Ramos (cell line): ENCODE results near the gene ASB9.
"Not testable (repeated sequence)": the region's sequence is repeated elsewhere in the genome, so short reads cannot be mapped to it uniquely, and the experiment has no call there.

ENCODE experiments used
- in situ Hi-C: fragments of 300-500 bp; cut with MboI; formaldehyde crosslinking; loops from one replicate; pipeline ENCODE4 v1.14.3; 2022; ENCODE audit warnings: low sequenced_read_pairs; ENCODE audit not compliant: unreplicated experiment

Gene ASB9, protein sequence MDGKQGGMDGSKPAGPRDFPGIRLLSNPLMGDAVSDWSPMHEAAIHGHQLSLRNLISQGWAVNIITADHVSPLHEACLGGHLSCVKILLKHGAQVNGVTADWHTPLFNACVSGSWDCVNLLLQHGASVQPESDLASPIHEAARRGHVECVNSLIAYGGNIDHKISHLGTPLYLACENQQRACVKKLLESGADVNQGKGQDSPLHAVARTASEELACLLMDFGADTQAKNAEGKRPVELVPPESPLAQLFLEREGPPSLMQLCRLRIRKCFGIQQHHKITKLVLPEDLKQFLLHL

DNA sequence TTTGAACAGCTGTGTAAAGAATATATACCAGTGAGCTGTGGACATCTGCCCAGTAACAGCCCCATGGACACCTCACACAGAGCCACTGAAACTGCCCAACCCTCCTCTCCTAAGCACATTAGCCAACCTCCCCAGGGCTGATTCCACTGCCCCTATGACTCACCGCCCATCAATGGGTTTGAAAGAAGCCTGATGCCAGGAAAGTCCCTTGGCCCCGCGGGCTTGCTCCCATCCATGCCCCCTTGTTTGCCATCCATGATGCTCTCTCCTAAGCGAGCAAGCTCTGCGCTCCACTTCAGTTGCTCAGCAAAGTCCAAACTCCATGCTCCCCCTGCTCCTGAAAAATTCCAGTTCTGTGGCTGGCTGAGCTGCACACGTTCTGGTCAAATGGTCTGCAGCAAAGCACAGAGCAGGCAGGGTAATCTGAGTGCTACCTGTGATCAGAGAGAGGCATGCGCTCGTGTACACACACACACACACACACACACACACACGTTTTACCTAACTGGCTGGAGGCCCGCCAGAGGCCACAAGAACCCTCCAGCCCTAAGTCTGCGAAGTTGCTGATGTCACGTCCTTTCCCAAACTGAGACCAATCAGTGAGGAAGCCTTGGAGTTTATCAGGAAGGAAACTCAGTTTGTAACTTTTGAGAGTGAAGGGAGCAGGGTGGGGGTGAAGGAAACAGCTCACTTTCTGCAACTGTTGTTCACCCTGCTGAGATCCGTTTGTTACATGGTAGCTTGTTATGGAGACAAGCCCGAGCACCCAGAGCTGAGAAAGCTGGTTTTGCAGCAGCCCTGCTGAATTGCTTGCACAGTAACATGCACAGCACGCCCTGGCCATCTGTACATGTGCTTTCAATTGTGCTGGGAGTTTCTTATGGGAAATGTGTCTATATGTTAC, at the start of gene ASB9:
Gene ASB9, minus strand, starts transcription at position 466 of the 904 bp plus-strand sequence. Its CDS starts 209 bp downstream, at position 257.
- in situ Hi-C loops: no loop called here

DNA sequence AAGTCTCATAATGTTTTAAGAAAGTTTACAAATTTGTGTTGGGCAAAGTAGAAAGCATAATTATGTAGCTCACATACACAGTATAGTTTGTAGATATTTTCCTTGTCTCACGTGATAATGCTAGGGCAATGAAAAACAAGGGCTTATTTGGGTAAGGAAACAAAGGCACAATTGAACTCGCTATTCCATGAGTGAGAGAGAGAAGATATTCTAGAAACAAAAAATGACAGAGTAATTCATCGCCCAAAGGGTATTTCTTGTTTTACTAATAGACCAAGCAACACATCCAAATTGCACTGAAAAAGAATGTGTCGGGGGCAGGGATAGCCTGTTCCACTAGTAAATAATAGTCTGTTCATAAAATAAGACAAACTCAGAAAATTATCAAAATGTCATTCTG, 49.2 kb upstream of the ASB9 start:
- in situ Hi-C loops: no loop called here

DNA sequence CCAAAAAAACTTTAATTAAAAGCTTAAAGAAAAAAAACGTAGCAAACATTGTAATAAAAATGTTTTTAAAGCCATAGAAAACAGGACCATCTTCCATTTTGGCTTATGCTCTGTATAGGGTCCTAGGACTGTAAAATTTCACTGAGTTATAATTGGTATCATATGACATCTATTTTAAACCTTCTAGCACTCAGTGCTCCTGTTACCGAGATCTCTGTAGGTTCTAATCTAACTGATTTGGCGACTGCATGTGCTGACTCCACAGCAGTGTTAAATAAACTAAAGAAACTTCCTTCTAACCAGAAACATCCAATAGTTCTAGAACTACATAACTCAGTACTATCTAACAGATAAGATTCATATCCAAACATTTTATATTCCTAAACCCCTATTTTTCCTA, 45.6 kb upstream of the ASB9 start, which contains the start of gene ASB11:
Gene ASB11, minus strand, starts transcription at position 132 of the 400 bp plus-strand sequence. Its CDS starts 35 bp downstream, at position 97.
- in situ Hi-C loops: no loop called here

DNA sequence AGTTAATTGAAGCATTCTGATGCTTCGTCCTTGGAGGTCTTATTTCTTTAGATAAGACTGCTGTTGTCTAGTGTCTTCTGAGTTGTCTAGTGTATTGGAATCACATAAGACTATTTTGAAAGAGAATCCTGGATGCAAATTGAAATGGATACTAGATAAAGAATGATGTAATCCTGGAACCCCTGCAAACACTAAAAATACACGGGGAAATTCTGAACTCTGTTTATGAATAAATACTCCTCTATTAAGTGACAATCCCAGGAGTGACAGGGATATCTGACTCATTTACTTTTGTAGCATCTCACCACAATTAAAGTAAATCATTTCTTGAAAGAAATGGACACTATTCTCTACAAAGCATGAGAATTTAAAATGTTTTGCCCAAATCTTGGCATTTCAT, 44.6 kb upstream of the ASB9 start:
- in situ Hi-C loops: no loop called here

DNA sequence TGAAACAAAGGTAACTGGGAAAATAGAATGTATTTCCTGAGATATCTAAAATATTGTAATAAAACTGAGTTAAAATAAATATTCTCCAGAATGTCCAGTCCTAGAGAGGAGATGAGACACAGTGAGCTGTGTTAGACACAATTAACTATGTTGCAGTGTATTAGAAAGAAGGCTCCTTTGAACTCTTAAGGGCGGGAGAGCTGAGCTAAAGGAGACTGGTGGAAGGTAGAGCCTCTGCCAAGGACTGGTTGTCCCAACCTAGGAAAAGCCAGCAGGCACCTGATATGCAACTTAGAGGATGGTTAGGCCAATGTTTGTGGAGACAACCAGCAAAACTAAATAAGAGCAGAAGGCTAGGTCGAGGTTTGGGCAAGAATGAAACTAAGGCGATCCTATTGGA, 41.2 kb upstream of the ASB9 start:
- in situ Hi-C loops: no loop called here

DNA sequence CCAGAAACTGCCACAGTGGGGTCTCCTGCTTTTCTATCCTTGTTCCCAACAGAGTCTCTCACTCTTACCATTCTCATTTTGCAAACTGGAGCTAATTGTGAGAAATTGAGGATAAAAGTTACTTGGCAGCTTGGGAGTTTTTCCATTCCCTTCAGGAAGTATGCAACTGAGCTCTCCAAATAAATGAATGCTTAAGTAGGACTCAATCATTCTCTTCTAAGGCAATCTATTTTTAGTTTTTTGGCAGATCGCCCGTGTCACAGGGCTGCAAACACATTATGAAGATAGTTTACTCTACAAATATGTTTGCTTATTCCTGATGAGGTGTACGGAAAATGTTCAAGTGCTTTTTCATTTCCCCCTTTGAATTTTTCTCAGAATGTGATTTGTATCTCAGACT, 40.2 kb upstream of the ASB9 start:
- in situ Hi-C loops: no loop called here

DNA sequence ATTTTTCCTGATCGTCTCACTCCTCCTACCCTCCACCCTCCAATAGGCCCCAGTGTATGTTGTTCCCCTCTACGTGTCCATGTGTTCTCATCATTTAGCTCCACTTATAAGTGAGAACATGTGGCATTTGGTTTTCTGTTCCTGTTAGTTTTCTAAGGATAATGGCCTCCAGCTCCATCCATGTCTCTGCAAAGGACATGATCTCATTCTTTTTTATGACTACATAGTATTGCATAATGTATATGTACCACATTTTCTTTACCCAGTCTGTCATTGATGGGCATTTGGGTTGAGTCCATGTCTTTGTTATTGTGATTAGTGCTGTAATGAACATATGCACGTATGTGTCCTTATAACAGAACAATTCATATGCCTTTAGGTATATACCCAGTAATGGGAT, 36.0 kb upstream of the ASB9 start:
- in situ Hi-C loops: not testable (repeated sequence)

DNA sequence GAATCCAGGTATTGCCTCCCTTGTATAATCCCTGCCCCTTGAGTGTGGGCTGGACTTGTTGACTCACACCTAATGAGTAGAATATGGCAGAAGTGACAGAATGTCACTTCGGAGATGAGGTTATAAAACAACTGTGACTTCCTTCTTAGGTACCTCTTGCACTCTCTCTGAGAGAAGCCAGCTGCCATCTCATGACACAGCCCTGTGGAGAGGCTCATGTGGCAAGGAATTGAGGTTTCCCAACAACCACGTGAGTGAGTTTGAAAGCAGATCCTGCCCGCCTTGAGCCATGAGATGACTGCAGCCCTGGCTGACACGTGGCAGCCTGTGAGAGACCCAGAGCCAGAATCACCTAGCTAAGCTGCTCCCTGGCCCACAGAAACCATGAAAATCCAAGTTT, 32.0 kb upstream of the ASB9 start:
- in situ Hi-C loops: no loop called here

DNA sequence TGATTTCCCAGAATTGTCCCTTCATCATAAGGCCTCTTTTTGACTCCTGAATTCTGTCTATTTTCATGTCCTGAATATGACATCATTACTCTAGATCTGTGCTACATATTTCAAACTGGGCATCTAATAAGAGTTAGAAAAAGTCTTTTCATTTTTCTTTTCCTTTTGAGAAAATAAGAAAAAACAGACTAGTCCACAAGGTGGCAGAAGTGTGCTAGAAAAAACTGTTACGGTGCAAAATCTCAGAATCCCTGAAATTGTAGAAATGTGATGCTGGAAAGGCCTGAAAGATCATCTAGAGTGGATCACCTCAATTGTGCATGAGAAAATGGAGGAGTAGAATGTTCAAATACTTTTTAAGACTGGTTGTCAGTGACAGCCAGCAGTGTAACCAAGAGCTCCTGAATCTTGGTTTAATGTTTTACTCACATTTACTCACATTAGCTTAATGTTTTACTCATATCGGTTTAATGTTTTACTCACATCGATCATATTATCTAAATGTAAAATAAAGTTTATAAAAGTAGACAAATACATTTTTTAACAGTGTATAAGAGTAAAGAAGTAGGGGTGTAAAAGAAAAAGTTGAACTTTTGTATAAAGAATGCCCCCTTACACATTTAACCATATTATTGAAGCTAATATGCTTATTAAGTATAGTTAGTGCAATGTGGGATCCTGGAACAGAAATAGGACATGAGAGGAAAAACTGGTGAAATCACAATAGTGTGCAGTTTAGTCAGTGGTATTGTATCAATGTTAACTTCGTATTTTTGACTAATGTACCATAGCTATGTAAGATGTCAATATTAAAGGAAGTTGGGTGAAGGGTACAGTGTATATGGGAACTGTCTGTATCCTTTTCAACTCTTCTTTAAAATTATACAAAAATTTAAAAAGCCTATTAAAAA, 30.3 kb upstream of the ASB9 start:
- in situ Hi-C loops: no loop called here

DNA sequence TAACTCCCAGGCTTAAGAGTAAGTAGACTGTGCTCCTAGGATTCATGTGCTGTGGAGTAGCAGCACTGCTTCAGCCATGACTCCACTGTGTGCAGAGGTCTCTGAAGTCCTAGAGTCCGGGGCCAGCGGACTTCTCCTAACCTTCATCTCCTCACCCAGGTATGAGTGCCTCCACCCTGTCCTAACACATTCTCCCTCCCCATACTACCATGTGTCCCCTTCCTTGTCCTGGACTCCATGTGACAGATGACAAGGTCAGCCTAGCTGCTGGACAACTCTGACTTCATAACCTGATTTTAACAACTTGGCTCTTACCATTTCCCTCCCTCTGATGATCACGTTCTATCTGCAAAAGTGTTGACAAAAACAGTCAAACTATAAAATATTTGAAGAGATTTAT, 28.9 kb upstream of the ASB9 start:
- in situ Hi-C loops: no loop called here

DNA sequence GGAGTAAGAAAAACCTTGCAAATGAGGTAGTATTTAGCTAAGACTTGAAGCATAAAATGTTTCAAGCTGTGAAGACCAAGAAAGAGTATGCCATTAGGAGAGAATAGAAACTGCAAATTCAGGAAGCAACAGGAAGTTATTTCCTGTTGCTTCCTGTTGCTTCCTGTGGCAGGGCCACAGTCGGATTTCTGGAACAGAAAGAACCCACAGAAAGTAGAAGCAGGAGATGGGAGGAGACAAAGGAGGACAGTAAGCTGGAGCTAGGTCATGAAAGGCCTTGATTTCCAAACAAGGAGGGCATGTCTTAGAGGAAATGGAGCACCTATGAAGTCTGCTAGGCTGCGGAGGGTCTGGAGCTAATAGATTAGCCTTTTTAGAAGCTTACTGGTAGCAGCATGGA, 28.3 kb upstream of the ASB9 start:
- in situ Hi-C loops: no loop called here

DNA sequence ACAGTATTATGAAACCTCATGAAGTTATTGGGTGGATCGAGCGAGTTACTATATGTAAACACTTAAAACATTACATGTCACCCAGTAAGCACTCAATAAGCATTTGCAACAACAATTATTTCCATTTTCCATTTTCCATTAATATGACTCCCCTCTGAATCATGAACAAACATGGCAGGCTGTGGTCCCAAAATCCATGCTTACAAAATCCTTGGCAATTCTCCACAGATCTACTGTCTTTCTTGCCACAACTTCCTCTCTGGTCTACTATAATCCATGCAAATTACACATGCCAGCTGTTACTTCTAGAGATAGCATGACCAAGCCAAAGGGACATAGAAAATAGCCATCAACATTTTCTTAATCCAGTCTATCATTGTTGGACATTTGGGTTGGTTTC, 23.6 kb upstream of the ASB9 start:
- in situ Hi-C loops: no loop called here

DNA sequence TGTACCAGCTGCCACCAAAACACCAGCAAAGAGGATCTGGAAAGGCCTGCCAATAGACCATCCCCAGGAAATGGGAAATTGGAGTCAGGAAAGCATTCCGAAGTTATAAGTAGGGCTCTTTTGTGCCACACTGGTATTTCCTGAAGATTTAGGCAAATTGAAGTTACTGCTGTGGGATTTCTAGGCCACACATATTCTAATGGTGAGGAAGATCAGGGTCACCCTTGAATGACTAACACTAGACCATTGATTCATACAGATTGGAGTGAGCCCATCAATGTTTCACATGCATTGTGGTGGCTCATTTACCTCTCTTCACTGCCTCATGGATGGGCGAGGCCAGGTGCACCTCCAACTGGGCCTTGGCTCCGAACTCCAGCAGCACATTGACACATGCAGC, 23.0 kb upstream of the ASB9 start:
- in situ Hi-C loops: no loop called here

DNA sequence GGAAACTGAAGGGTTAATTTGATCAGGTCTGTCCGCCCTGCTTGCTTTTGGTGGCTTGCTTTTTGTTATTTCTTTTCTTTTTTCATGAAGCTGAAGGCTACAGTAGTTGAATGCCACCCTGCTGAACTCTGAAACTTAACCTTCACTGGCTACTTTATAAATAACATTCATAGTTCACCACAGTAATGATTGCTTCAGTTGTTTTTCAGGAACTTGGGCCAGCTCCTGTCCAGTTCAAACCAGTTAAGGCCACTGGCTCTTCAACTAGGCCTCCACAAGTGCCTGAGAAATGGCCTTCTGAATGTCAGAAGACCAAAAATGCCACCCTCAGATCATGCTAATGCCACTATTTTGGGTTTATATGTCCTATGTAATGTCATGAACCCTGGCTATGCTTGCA, 7.7 kb upstream of the ASB9 start:
- in situ Hi-C loops: no loop called here

DNA sequence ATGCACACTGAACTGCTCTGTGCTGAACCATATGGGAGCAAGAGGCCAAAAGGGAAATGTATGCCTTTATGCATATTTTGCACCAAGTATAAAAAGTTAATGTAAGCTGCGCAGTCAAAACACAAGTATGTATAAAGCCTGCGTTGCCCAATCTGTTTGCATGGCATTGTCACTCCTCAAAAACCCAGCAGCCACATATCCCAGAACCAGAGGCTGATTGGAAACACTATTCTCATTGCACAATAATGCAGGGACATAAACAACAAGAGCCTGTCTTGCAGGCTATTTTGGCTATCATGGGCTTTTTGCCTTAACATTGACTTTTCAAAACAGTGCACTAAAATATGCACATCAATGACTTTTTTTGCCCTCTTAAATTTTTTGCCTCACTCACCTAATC, 5.1 kb upstream of the ASB9 start:
- in situ Hi-C loops: no loop called here

DNA sequence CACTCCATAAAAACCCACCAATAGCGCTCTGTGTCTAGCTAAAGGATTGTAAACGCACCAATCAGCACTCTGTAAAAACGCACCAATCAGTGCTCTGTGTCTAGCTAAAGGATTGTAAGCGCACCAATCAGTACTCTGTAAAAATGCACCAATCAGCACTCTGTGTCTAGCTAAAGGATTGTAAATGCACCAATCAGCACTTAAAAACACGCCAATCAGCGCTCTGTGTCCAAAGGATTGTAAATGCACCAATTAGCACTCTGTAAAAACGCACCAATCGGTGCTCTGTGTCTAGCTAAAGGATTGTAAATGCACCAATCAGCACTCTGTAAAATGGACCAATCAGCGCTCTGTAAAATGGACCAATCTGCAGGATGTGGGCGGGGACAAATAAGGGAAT, 3.4 kb upstream of the ASB9 start:
- in situ Hi-C loops: not testable (repeated sequence)

DNA sequence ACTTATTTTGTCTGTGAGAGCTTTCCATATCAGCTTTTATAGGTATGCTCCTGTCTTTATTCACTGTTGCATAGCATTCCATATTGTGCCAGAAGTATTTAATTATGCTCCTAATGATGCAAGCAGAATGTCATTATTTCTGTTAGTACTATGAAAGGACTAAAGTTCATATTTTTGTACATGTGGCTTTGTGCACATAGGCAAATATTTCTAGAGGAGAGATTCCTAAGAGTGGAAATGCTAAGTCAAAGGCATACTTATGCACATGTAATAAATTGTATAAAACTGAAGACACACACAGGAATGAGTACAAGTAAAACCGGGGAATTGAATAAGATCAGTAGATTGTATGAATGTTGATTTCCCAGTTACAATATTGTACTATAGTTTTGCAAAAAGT, 1.9 kb upstream of the ASB9 start:
- in situ Hi-C loops: no loop called here

DNA sequence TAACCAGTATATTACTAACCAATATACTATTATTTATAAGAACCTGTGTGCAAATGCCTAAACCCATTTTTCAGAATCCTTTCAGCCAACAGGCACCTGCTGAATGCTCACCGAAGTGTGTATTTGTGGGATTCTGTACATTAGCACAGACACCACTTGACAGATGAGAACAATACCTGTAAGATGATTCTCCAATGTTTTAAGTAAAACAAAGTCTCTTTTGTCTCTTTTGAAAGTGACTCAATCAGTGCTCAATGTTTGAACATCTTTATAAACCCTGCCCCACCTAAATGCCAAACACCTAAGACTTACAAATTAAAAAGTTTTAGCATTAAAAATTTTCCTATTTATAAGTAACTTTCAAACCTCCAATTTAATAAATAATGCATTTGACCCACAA, 763 bp downstream of the ASB9 start:
- in situ Hi-C loops: no loop called here

DNA sequence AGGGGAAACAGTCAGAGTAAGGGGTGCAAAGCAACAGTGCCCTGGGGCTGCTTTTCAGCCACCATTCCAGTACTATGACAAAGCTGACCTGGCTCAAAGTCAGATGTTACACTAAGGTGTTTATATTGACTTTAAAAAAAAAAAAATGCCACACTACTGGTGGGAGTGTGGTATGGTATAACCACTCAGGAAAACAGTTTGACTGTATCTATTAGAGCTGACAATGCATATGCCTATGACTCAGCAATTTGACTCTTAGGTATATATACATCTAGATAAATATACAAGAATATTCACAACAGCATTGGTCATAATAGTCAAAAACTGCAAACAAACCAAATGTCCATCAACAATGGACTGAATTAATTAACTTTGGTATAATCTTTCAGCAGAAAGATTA, 15.0 kb downstream of the ASB9 start:
- in situ Hi-C loops: no loop called here

DNA sequence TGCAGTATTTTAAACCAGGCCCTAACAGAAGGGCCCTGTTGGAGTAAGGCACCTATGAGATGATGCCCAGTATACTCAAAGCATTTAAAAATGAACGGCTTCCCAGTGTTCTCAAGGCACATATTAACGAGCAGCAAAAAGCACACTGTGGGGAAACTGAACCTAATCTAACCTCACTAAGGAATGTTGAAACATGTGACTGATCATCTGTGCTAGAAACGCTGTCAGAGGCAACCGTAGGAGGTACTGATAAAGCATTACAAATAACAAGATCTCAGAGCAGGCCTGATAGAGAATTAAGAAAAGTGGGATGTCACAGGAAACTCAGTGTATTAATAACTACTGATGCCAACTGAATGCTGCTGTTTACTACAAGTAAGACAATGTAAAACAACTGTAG, 24.0 kb downstream of the ASB9 start:
- in situ Hi-C loops: no loop called here

DNA sequence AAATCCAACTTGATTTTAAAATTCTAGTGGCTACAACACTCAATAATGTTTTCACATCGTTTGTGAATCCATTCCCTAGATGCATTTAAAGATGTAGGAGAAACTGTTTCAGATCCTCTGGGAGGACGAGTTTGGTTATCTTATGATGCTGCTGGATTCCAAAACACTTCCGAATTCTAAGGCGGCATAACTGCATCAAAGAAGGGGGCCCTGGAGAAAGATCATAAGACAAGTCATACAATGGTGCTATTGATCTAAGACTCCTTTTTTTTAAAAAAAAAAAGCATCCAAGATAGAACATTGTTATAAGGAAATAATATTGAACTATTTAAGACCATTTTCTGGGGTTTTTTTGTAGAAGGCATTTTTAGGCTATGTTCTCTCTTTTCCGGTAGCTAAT, 25.5 kb downstream of the ASB9 start:
- in situ Hi-C loops: no loop called here
